ENCODE measurements around the gene EPHA2.

Gene EPHA2

GRCh38 chr1:16143005-16143565 is 12.8 kb downstream of the EPHA2 start:
- Mint-ChIP-seq H3K36me3 (ENCODE audit: low read depth) (no peaks in the 10 kb centered on the region), H3K27ac (no peak overlapping the region), H3K9me3 (no peaks in the 10 kb centered on the region), H3K4me3 (no peak overlapping the region), H3K27me3 (peaks cover 5% of the 10 kb centered on the region), H3K4me1 (peaks cover 26% of the 10 kb centered on the region)
- DNase-seq, result no peak
- no peak for ATAC-seq

GRCh38 chr1:16142383-16142995 is 13.4 kb downstream of the EPHA2 start:
- ATAC-seq (no peak), DNase-seq (no peak)
- Mint-ChIP-seq H3K27me3 (peaks cover 5% of the 10 kb centered on the region), H3K9me3 (no peaks in the 10 kb centered on the region), H3K36me3 (ENCODE audit: low read depth) (no peaks in the 10 kb centered on the region), H3K4me3 (no peak overlapping the region), H3K27ac (no peak overlapping the region), H3K4me1 (peaks cover 26% of the 10 kb centered on the region)

- Mint-ChIP-seq H3K27ac (no peak overlapping the region), H3K36me3 (ENCODE audit: low read depth) (no peaks in the 10 kb centered on the region), H3K4me1 (peaks cover 26% of the 10 kb centered on the region), H3K9me3 (no peaks in the 10 kb centered on the region), H3K27me3 (peaks cover 5% of the 10 kb centered on the region), H3K4me3 (no peak overlapping the region)
- DNase-seq (no peak), ATAC-seq (no peak)
Measured at GRCh38 chr1:16141573-16142336, 14.1 kb downstream of the EPHA2 start.

GRCh38 chr1:16140068-16140596 is 15.7 kb downstream of the EPHA2 start:
- no peak for DNase-seq
- Mint-ChIP-seq H3K27me3 (peaks cover 5% of the 10 kb centered on the region), H3K4me1 (peaks cover 24% of the 10 kb centered on the region), H3K4me3 (no peak overlapping the region), H3K27ac (no peak overlapping the region), H3K36me3 (ENCODE audit: low read depth) (no peaks in the 10 kb centered on the region), H3K9me3 (no peaks in the 10 kb centered on the region)
- ATAC-seq, result no peak

- Mint-ChIP-seq H3K36me3 (ENCODE audit: low read depth) (no peaks in the 10 kb centered on the region), H3K4me3 (no peak overlapping the region), H3K9me3 (no peaks in the 10 kb centered on the region), H3K27ac (no peak overlapping the region), H3K4me1 (peaks cover 24% of the 10 kb centered on the region), H3K27me3 (peaks cover 2% of the 10 kb centered on the region)
- ATAC-seq, result peak; percentile 69
- peak; percentile 34 for DNase-seq
Measured at GRCh38 chr1:16139473-16139962, 16.4 kb downstream of the EPHA2 start.

- no peak for DNase-seq
- ATAC-seq, result no peak
- Mint-ChIP-seq H3K4me3 (no peak overlapping the region), H3K4me1 (peaks cover 24% of the 10 kb centered on the region), H3K36me3 (ENCODE audit: low read depth) (no peaks in the 10 kb centered on the region), H3K27ac (no peak overlapping the region), H3K9me3 (no peaks in the 10 kb centered on the region), H3K27me3 (peaks cover 2% of the 10 kb centered on the region)
Measured at GRCh38 chr1:16138772-16139221, 17.1 kb downstream of the EPHA2 start.

GRCh38 chr1:16137890-16138467 is 17.9 kb downstream of the EPHA2 start:
- Mint-ChIP-seq H3K27ac (no peak overlapping the region), H3K9me3 (no peaks in the 10 kb centered on the region), H3K4me1 (peaks cover 24% of the 10 kb centered on the region), H3K27me3 (peaks cover 2% of the 10 kb centered on the region), H3K36me3 (ENCODE audit: low read depth) (no peaks in the 10 kb centered on the region), H3K4me3 (no peak overlapping the region)
- DNase-seq (no peak), ATAC-seq (no peak)

GRCh38 chr1:16135501-16135900 is 20.4 kb downstream of the EPHA2 start:
- Mint-ChIP-seq H3K4me3 (no peak overlapping the region), H3K27ac (no peak overlapping the region), H3K27me3 (peaks cover 4% of the 10 kb centered on the region)

GRCh38 chr1:16134906-16135305 is 21.0 kb downstream of the EPHA2 start:
- Mint-ChIP-seq H3K4me3 (no peak overlapping the region), H3K27ac (no peak overlapping the region)
- DNase-seq, result no peak

More at GRCh38 chr1:16135501-16135900, 20.4 kb downstream of the EPHA2 start:
- H3K4me1 Mint-ChIP-seq, result peaks cover 10% of the 10 kb centered on the region
- DNase-seq, result no peak
- no peaks in the 10 kb centered on the region for H3K9me3 Mint-ChIP-seq
- no peak for ATAC-seq
- no peaks in the 10 kb centered on the region for H3K36me3 Mint-ChIP-seq (ENCODE audit: low read depth)

GRCh38 chr1:16134066-16134801 is 21.6 kb downstream of the EPHA2 start:
- Mint-ChIP-seq H3K4me3 (no peak overlapping the region), H3K27ac (no peak overlapping the region), H3K27me3 (peaks cover 4% of the 10 kb centered on the region), H3K9me3 (no peaks in the 10 kb centered on the region), H3K4me1 (peaks cover under 1% of the 10 kb centered on the region), H3K36me3 (ENCODE audit: low read depth) (no peaks in the 10 kb centered on the region)
- DNase-seq (no peak), ATAC-seq (no peak)

More at GRCh38 chr1:16134906-16135305, 21.0 kb downstream of the EPHA2 start:
- Mint-ChIP-seq H3K36me3 (ENCODE audit: low read depth) (no peaks in the 10 kb centered on the region), H3K9me3 (no peaks in the 10 kb centered on the region), H3K27me3 (peaks cover 4% of the 10 kb centered on the region), H3K4me1 (peaks cover 7% of the 10 kb centered on the region)
- no peak for ATAC-seq

GRCh38 chr1:16133007-16133961 is 22.6 kb downstream of the EPHA2 start:
- DNase-seq, result no peak
- Mint-ChIP-seq H3K9me3 (no peaks in the 10 kb centered on the region), H3K27me3 (peaks cover 4% of the 10 kb centered on the region), H3K36me3 (ENCODE audit: low read depth) (no peaks in the 10 kb centered on the region), H3K4me3 (no peak overlapping the region), H3K27ac (no peak overlapping the region), H3K4me1 (no peaks in the 10 kb centered on the region)
- no peak for ATAC-seq

- Mint-ChIP-seq H3K4me3 (no peak overlapping the region), H3K4me1 (no peaks in the 10 kb centered on the region), H3K9me3 (no peaks in the 10 kb centered on the region), H3K27ac (no peak overlapping the region), H3K36me3 (ENCODE audit: low read depth) (no peaks in the 10 kb centered on the region), H3K27me3 (peaks cover 4% of the 10 kb centered on the region)
- DNase-seq (no peak), ATAC-seq (no peak)
Measured at GRCh38 chr1:16132325-16132785, 23.5 kb downstream of the EPHA2 start.
